HG03095 (cell line): ENCODE data around the gene SPEG.

ENCODE experiments used
- ATAC-seq: cut with Tn5 transposase; IDR thresholded peaks from one replicate; pipeline ENCODE4 v1.9.1; 2021; ENCODE audit warnings: moderate library complexity; ENCODE audit not compliant: unreplicated experiment

The SPEG gene

DNA sequence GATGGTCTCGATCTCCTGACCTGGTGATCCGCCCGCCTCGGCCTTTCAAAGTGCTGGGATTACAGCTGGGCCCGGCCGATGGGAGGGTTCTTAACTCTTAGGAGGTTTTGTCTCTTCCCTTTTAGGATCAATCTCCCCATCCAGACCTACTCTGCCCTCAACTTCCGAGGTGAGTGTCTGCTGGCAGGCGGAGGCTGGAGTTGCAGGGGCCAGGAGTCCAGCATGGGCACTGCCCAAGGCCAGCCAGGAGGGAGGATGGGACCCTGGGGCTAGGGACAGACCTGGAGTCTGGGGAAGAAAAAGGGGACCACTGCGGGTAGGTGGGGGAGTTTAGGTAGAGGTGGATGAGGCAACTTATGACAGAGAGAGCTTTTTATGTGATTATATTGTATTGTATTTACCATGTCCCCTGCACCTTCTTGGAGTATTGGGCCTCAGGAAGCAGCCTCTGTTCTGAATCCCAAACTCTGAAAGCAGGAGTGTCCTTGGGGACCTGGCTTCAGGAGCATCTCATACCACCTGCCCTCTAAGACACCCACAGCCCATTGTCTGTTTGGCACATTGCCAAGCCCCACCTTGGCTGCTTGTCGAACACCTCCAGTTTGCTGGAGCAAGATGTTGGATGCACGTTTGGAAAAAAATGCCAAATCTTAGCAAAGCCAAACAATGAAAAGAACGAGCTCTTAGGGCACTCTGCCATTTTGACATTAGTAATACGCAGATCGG, 10.8 kb upstream of the SPEG start:
- ATAC-seq = no peak

DNA sequence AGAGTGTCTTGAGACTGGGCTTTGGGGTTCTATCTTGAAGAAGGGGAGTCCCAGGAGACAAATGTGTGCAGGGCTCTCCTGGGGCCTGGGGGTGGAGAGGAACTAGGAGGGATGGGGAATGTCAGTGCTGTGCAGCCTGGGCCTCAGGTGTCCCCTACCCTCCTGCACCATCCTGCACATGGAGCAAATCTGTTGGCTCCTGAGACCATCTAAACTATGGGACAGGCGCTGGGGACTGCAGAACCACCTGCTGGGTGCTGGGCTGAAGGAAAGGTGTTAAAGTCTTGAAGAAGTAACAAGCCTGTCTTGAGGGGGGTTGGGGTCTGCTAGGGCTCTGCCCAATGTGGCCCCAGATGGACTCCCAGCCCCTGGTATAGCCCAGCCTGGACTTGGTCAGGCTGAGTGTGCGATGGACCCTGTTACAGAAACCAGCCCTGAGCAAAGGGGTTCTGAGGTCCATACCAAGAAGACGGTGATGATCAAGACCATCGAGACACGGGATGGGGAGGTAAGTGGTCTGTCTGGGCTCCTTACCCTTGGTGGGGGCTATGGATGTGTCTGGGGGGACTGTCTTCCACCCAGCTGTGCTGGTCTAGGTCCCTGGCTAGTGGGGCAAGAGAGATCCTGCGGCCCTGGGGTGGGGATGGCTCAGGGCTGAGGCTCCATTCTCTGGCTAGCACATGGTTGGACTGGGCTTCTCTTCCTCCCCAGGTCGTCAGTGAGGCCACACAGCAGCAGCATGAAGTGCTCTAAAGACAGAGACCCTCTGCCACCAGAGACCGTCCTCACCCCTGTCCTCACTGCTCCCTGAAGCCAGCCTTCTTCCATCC, 9.2 kb upstream of the SPEG start:
- ATAC-seq = no peak

DNA sequence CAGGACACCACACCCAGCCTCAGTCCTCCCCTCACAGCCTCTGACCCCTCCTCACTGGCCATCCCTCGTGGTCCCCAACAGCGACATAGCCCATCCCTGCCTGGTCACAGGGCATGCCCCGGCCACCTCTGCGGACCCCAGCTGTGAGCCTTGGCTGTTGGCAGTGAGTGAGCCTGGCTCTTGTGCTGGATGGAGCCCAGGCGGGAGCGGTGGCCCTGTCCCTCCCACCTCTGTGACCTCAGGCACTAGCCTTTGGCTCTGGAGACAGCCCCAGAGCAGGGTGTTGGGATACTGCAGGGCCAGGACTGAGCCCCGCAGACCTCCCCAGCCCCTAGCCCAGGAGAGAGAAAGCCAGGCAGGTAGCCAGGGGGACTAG, 8.6 kb upstream of the SPEG start:
- ATAC-seq = no peak

DNA sequence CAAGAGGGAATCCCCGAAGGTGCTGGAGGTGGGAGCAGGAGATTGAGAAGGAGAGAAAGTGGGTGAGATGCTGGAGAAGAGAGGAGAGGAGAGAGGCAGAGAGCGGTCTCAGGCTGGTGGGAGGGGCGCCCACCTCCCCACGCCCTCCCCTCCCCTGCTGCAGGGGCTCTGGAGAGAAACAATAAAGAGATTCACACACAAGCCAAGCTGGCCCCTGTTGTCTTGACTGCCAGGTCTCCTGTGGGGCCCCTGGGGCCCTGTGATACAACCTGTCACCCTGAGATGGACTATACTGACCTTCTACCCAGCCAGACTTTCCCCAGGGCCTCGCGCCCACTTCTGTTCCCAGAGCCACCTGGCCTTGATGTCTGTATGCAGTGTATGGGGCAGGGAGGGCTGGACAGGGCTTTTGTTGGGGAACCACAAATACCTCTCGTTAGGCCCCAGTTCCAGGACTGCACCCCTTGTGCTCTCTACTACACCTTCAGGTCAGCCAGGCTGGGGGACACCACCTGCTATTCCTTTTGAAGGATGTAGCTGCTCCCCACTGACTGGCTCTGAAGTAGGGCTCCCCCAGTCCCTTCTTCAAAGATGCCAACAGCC, 8.0 kb upstream of the SPEG start:
- no peak for ATAC-seq

DNA sequence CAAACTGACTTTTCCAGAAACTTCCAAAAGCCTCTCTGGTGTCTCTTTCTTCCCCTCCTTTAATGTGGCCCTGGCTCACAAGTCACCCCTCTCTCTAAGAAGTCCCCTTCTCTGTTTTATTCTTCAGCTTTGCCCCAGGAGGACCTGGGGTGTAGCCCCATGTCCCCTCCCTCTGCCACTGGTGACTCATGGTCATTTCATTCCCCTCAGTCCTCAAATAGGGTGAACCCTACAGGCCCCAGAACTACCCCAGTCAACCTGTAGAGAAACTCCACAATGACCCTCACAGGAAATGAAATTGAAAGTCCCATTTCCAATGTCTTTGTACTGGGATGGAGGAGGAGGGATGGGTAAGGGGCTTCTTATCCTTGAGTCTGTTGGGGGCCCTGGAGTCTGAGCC, 6.2 kb upstream of the SPEG start:
- no peak for ATAC-seq

DNA sequence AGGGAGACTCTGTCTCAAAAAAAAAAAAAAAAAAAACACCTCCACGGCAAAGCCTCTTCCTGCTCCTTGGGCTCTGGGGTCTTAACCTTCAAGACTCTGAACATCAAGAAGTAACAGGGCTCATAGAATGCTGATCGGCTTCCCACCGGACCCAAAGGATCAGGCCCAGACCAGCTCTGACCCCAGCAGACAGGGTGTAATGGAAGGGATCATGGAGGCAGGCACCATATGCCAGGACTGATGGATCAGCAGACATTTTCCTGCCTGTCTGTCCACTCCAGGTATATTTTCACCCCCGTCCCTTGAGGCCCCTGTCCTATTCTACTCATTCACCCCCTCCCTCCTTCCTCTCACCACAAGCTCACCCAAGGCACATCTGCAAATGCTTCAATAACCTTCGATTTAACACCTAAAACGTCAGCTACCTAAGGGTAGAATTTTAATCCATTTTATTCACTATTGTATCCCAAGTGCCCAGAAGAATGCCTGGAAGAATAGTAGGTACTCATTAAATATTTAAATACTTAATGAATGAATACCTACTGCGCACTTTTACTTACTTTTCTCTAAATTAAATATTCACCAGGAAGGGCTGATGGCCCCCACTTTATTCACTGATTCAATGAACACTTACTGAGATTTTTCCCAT, 4.6 kb upstream of the SPEG start:
- no peak for ATAC-seq

DNA sequence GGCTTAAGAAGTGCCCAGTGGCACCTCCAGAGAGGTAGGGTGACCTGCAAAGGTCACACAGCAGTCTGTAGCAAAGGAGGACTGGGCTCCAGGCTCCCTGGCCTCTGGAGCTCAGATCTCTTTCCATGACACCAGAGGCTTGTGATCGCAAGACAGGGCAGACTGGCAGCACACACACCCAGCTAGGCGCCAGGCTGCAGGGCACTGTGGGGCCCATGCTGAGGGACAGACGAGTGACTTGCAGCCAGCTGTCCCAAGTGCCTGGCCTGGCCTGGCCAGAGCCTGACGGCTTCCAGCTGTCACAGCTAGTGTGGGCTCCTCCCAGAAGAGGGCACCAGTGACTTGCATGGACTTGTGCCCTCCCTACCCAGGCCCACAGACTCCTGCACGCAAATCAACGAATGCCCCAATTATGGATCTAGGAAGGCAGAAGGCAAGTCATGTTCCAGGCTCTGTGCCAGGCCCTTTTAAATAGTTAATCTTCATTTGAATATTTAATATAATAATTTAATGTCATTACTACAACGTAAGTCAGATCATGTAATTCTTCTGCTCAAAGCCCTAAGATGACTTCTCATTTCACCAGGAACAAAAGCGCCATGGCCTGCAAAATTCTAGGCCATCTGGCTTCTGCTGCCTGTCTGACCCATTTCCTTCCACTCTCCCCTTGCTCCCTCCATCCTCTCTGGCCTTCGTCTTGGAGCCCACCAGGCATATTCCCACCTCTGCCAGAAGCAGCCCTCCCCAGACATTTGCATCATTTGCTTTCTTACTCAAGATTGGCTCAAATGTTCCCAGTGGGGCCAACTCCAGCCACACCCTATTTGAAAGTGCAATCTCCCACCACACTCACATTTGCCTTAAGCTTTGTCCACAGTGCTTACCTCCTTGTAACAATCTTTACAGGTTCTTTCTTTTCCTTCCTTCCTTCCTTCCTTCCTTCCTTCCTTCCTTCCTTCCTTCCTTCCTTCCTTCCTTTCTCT, 3.7 kb upstream of the SPEG start:
- ATAC-seq = no peak

DNA sequence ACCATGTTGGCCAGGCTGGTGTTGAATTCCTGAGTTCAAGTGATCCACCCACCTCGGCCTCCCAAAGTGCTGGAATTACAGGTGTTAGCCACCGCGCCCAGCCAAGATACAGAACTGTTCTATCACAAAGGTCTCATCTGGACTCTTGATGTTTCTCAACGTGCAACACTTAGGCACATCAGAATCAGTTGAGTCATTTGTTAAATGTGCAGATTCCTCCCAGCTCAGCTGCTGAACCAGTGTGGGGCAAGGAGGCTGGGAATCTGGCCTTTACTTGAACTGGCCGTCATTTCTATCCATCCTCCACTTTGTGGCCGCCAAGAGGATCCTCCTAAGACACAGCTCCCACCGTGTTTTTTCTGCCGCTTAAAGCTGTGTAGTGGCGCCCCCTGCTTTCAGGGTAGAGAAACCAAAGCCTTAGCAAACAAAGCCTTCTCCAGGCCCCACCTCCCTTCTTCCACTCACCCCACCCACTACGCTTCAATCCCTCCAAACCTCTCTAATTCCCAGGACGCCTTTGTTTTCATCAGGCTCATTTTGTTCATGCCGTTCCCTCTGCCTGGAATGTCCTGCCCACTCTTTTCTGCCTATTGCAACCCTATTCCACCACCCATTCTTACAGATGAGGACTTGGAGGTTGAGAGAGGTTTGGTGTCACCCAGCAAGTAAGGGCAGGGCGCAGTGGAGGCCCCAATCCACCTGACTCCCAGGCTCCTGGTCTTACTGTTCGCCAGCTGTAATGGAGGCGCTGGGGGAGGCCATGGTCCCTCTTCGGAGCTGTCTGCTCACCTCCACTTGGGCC, 776 bp upstream of the SPEG start:
- no peak for ATAC-seq

DNA sequence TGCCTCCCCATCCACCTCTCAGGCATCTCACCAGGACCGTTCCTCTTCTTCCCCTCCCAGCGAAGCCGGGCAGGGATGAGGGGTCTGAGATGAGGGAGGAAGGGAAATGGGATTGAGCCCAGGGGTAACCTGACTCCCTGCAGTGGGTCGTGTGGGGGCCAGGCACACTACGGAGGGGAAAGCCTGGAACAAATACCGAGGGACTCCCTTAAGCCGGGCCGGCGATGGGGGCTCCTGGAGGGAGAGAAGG, 250 bp upstream of the SPEG start:
- no peak for ATAC-seq

DNA sequence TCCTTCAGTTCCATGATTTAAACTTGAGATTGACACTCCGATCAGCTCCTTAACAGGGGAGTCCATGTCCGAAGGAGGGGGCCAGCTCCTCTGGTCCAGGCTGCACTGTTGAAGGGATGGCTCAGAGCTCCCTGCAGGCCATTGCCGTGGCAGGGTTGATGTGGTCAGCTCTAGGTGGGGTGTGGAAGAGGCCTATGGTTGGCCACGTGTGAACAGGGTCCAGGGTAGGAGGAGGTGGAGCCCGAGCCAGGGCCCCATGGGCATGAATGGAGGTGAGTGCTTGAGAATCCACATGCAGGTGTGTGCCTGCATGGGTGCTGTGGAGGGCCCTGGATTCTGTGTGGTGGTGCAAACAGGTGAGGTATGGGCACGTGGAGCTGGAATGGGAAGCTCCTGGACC, 1.1 kb downstream of the SPEG start:
- no peak for ATAC-seq

DNA sequence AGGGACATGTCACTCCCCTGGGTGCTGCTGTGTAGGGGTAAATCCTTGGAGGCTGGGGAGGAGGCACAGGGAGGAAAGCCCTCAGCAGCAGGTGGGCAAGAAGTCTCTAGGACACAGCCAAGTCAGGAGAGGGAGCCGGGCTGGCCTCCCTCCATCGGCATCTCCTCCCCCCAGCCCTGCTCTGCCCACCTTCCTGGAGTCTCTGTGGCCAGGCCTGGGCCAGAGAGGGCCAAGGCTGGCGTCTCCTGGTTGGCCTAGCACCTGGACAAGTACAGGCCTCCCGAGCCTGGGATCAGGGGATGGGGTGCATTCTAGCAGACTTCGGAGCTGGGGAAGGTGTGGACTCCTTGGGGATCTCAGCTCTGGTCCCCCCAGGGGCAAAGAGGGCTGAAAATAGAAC, 1.8 kb downstream of the SPEG start:
- no peak for ATAC-seq

DNA sequence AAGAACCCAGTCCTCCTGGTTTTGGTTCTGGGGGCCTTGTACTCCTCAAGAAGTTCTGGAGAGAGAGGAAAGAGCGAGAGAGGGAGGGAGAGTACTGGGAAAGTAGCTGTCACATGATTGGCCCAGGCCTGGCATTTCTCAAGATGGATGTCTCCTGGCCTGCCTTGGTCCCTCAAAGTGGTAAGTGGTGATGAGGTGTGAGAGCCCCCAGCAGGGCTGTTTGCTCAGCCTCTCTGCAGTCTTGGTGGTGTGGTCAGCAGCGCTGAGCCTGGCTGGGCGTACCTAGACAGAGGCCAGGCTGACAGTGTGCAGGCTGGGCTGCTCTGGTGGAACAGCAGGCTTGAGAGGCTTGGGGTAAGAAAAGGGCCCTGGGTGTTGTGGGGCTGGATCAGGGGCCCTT, 2.5 kb downstream of the SPEG start:
- no peak for ATAC-seq

DNA sequence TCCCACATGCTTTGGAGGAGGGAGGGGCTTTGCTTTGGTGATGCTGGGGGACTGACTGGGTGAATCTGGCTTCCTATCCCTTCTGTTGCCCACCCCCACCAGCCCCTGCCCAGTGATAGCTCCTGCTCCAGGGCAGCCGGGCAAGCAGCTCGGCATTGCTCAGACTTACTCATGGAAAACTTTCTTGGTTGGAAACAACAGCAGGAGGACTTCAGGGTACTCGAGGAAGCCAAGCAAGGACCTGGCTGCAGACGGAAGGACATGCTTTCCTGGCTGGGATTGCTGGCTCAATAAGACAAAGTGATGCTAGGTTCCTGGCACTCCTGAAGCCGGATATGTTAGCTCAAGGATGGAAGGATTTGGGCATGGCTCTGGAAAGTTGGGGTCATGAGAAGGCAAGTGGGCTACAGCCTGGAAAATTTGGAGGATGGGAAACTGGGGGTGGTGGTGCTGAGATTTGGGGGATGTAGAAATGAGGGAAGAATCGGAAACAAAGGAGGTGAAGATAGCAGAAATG, 3.1 kb downstream of the SPEG start:
- ATAC-seq = no peak

DNA sequence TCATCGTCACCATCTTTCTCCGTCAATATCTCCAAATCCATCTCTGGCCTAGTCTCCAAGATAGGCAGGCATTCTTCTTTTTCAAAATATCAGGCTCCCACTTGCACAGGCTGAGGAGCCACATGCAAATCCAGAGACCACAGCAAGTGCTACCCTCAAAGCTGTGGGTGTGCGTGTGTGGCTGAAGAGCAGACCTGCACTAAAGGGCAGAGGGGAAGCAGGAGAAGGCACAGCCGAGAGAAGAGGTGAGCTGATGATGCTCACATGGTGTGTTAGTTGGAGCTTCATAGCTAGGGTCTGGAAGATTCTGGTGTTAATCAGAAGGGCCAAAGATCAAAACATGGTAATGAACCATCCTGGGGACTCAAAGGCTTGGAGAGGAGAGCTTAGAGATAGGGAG, 3.8 kb downstream of the SPEG start:
- ATAC-seq = no peak

DNA sequence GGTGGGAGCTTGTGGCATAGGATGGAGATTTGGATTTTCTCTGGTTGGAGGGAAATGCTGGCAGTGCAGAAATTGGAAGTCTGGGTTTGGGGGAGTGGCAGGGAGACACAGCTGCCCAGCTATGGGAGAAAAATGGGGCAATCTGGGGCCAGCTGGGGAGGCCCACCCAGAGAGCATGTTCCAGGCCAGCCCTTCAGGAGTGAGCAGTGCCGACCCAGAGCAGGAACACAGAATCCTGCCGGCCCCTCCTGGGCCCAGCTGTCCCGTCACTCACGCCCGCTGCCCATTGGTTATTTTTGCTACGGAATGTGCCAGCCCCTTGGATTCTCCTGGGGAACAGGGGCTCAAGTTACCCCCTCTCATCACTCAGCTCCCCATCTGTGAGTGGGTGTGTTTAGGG, 4.9 kb downstream of the SPEG start:
- ATAC-seq = no peak

DNA sequence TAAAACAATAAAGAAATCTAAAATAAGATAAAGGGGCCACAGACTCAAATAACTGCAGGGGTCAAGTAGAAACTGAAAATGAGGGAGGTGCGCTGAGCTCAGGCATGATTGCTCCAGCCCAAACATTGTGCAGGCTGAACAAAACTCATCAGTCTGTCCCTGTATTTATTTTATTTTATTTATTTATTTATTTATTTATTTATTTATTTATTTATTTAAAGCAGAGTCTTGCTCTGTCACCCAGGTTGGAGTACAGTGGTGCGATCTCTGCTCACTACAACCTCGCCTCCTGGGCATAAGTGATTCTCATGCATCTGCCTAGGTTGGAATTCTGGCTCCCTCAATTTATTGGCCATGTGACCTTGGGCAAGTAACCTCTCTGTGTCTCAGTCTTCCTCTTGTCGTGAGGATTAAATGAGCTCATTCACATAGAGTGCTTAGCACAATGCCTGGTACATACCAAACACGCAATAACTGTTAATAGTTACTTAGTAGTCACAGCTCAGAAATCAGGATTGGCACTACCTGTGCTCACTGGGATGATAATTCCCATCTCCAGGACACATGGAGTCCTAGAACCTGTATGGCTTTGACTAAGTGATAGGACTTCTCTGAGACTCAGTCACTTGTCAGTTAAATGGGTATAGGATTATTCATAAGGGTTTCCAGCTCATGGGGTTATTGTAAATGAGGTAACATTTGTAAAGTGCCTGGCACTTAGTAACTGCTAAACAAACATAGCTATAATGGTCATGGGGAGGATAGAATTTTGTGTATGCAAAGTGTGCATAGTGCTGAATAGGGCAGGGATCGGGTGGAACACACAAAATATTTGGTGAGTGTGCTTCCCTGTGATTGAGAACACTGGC, 6.0 kb downstream of the SPEG start:
- ATAC-seq = no peak

DNA sequence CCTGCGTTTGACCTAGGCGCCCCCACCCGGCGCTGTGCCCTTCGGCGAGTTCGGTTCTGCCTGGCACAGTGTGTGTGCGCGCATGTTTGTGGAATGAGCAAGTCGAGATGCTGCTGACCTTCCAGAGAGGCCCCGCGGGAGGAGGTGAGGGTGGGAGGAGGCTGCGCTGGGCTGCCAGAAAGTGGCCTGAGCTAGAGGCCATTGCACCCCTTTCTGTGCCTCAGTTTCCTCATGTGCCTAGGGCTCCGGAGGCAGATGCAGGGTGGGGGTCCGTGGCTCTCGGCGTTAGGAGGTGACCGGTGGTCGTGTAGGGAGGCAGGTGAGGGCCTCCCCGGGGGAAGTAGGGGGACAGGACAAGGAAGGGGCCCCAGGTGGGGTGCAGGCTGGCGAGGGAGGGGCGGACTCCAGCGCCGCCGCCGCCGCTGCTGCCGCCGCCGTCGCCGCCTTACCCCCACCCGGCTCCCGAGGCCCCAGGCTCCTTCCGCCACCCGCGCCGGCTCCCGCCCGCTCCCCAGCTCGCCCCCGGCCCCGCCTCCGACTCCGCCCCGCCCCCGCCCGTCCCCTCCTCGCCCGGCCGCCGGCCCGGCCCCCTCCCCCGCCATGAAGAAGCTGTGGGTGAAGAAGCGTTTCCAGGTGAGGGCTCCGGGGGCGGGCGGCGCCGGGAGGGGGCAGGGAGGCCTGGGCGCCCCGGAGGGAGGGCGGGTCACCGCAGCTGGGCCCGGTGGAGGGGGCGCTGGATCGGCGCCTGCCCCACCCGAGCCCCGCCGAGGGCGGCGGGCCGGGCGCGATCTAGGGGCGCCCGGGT, 7.0 kb downstream of the SPEG start:
- ATAC-seq = no peak
